Activated naive CD4-positive, alpha-beta T cell treated with anti-CD3 and anti-CD28 coated beads for 36 hours (primary cell): ENCODE data around the gene COMMD9. TPM values are rescaled to one million over a fixed set of nuclear protein-coding genes. Genes with fewer than 3 reads are reported as not detected.

Source experiments
- CTCF ChIA-PET: fragments of 350-600 bp; sonication (Branson Sonifier 250); formaldehyde crosslinking; loops from one replicate; lab custom pipeline; 2021; ENCODE audit warnings: antibody characterized with exemption; lab: Charles Lee
- DNase-seq: peaks from one replicate; pipeline ENCODE4 v3.0.0-alpha.2; 2020
- H3K27ac Mint-ChIP-seq: one replicate; pipeline ENCODE4 v1.8.0; 2021; ENCODE audit warnings: mild to moderate bottlenecking, mixed read lengths
- H3K27me3 Mint-ChIP-seq: one replicate; pipeline ENCODE4 v1.8.0; 2021; ENCODE audit warnings: low read depth, mixed read lengths
- H3K36me3 Mint-ChIP-seq: one replicate; pipeline ENCODE4 v1.8.0; 2021; ENCODE audit warnings: low read depth, mixed read lengths
- H3K4me1 Mint-ChIP-seq: one replicate; pipeline ENCODE4 v1.8.0; 2021; ENCODE audit warnings: low read depth, mixed read lengths
- H3K4me3 Mint-ChIP-seq: one replicate; pipeline ENCODE4 v1.8.0; 2021; ENCODE audit warnings: mild to moderate bottlenecking, moderate library complexity, mixed read lengths
- H3K9me3 Mint-ChIP-seq: one replicate; pipeline ENCODE4 v1.8.0; 2021; ENCODE audit warnings: mixed read lengths
- intact Hi-C: fragments of 100-400 bp; cut with micrococcal nuclease; formaldehyde crosslinking; loops from one replicate; pipeline ENCODE4 v1.15.1; 2023
- total RNA-seq, 2 experiments: library from RNA; stranded (reverse); gene quantifications; one replicate each; pipeline ENCODE4 v1.2.3, GENCODE V29; 2021

Gene COMMD9
- total RNA-seq, 2 experiments from 2014 or later, result 28.9 to 30.9 TPM

GRCh38 chr11:36230779-36231699 lies 58.2 kb downstream of the COMMD9 start:
- CTCF ChIA-PET, result interaction anchor here (0.7 kb wide), 1 partner anchor 409 kb away, joined by 3 read pairs; no protein-coding TSS in a partner anchor
- DNase-seq, result no peak
- Mint-ChIP-seq H3K27me3 (peaks cover 6% of the 10 kb centered on the region), H3K4me3 (no peak overlapping the region), H3K36me3 (no peaks in the 10 kb centered on the region), H3K27ac (no peak overlapping the region), H3K9me3 (no peaks in the 10 kb centered on the region), H3K4me1 (no peaks in the 10 kb centered on the region)
- intact Hi-C loops, result no loop called here

GRCh38 chr11:36229091-36229705 lies 60.0 kb downstream of the COMMD9 start:
- Mint-ChIP-seq H3K9me3 (no peaks in the 10 kb centered on the region), H3K4me3 (no peak overlapping the region), H3K27ac (no peak overlapping the region), H3K4me1 (no peaks in the 10 kb centered on the region), H3K27me3 (peaks cover 6% of the 10 kb centered on the region), H3K36me3 (no peaks in the 10 kb centered on the region)
- CTCF ChIA-PET, result no interaction called here
- no peak for DNase-seq
- intact Hi-C loops, result no loop called here

GRCh38 chr11:36228689-36229088 lies 60.5 kb downstream of the COMMD9 start:
- CTCF ChIA-PET, result no interaction called here
- H3K4me1 Mint-ChIP-seq, result no peaks in the 10 kb centered on the region
- no peak overlapping the region for H3K4me3 Mint-ChIP-seq
- H3K36me3 Mint-ChIP-seq, result no peaks in the 10 kb centered on the region
- peaks cover 6% of the 10 kb centered on the region for H3K27me3 Mint-ChIP-seq
- intact Hi-C loops, result no loop called here
- no peaks in the 10 kb centered on the region for H3K9me3 Mint-ChIP-seq
- no peak overlapping the region for H3K27ac Mint-ChIP-seq
- DNase-seq, result no peak

GRCh38 chr11:36227044-36227443 lies 62.2 kb downstream of the COMMD9 start:
- CTCF ChIA-PET, result no interaction called here
- no peak overlapping the region for H3K27ac Mint-ChIP-seq

GRCh38 chr11:36224209-36224882 lies 64.9 kb downstream of the COMMD9 start:
- Mint-ChIP-seq H3K27me3 (peaks cover 4% of the 10 kb centered on the region), H3K36me3 (no peaks in the 10 kb centered on the region), H3K4me3 (no peak overlapping the region), H3K9me3 (peaks cover 8% of the 10 kb centered on the region), H3K4me1 (no peaks in the 10 kb centered on the region), H3K27ac (no peak overlapping the region)
- intact Hi-C loops, result no loop called here
- DNase-seq, result no peak
- CTCF ChIA-PET, result no interaction called here

More at GRCh38 chr11:36227044-36227443, 62.2 kb downstream of the COMMD9 start:
- peaks cover under 1% of the 10 kb centered on the region for H3K27me3 Mint-ChIP-seq
- DNase-seq, result no peak
- no peaks in the 10 kb centered on the region for H3K4me1 Mint-ChIP-seq
- H3K4me3 Mint-ChIP-seq, result no peak overlapping the region
- no peaks in the 10 kb centered on the region for H3K36me3 Mint-ChIP-seq
- no peaks in the 10 kb centered on the region for H3K9me3 Mint-ChIP-seq
- intact Hi-C loops, result no loop called here

- intact Hi-C loops, result no loop called here
- H3K4me1 Mint-ChIP-seq, result no peaks in the 10 kb centered on the region
- no peak overlapping the region for H3K4me3 Mint-ChIP-seq
- CTCF ChIA-PET, result no interaction called here
- H3K27ac Mint-ChIP-seq, result no peak overlapping the region
- peaks cover 8% of the 10 kb centered on the region for H3K9me3 Mint-ChIP-seq
- peaks cover 4% of the 10 kb centered on the region for H3K27me3 Mint-ChIP-seq
- DNase-seq, result no peak
- no peaks in the 10 kb centered on the region for H3K36me3 Mint-ChIP-seq
Measured at GRCh38 chr11:36222831-36223635, 66.2 kb downstream of the COMMD9 start.

Other genes with a start within 250 kb of the COMMD9 start
- 10 to 100 TPM; 11.2 to 13.1 TPM for gene PRR5L, start 6.9 kb upstream of the COMMD9 start, total RNA-seq
- gene TRAF6, start 220.8 kb upstream of the COMMD9 start, total RNA-seq, result 1 to 10 TPM; 8.3 to 8.7 TPM